ENCODE results near the gene ATG7.

The ATG7 gene

GRCh38 chr3:11555881-11556633 is 283.9 kb downstream of the ATG7 start:
- no peak for DNase-seq (ENCODE audit: low read depth)

GRCh38 chr3:11556851-11557644 is 284.9 kb downstream of the ATG7 start:
- DNase-seq (ENCODE audit: low read depth), result no peak

- no peak for DNase-seq (ENCODE audit: low read depth)
Observed at GRCh38 chr3:11558002-11558401, 285.8 kb downstream of the ATG7 start.

GRCh38 chr3:11558411-11558903 is 286.3 kb downstream of the ATG7 start:
- DNase-seq (ENCODE audit: low read depth), result no peak

- DNase-seq (ENCODE audit: low read depth), result no peak
Observed at GRCh38 chr3:11558918-11559815, 287.0 kb downstream of the ATG7 start.

- no peak for DNase-seq (ENCODE audit: low read depth)
Observed at GRCh38 chr3:11559816-11560633, 287.8 kb downstream of the ATG7 start.

- no peak for DNase-seq (ENCODE audit: low read depth)
Observed at GRCh38 chr3:11560746-11561145, 288.5 kb downstream of the ATG7 start.

GRCh38 chr3:11562277-11562881 is 290.2 kb downstream of the ATG7 start:
- DNase-seq (ENCODE audit: low read depth), result no peak

GRCh38 chr3:11563159-11563864 is 291.1 kb downstream of the ATG7 start:
- DNase-seq (ENCODE audit: low read depth), result no peak

GRCh38 chr3:11563865-11564185 is 291.6 kb downstream of the ATG7 start:
- no peak for DNase-seq (ENCODE audit: low read depth)

GRCh38 chr3:11564577-11565001 is 292.4 kb downstream of the ATG7 start:
- no peak for DNase-seq (ENCODE audit: low read depth)

- DNase-seq (ENCODE audit: low read depth), result no peak
Observed at GRCh38 chr3:11565072-11565471, 292.9 kb downstream of the ATG7 start.

- no peak for DNase-seq (ENCODE audit: low read depth)
Observed at GRCh38 chr3:11565492-11565891, 293.3 kb downstream of the ATG7 start.

GRCh38 chr3:11565932-11566331 is 293.7 kb downstream of the ATG7 start:
- no peak for DNase-seq (ENCODE audit: low read depth)

GRCh38 chr3:11566478-11566877 is 294.3 kb downstream of the ATG7 start:
- no peak for DNase-seq (ENCODE audit: low read depth)

- DNase-seq (ENCODE audit: low read depth), result no peak
Observed at GRCh38 chr3:11566916-11567315, 294.7 kb downstream of the ATG7 start.

GRCh38 chr3:11567516-11568467 is 295.6 kb downstream of the ATG7 start:
- no peak for DNase-seq (ENCODE audit: low read depth)

GRCh38 chr3:11568503-11569155 is 296.4 kb downstream of the ATG7 start:
- no peak for DNase-seq (ENCODE audit: low read depth)

Measured in stimulated activated CD8-positive, alpha-beta memory T cell treated with anti-CD3 and anti-CD28 coated beads, Interleukin-12 subunit alpha, Interleukin-12 subunit beta, amount 100 ng/mL, for 1 hour (primary cell).